Retinal pigment epithelial cell (primary cell): Measurements from ENCODE around the gene ABCB1.

ENCODE experiments used
- DNase-seq: peaks from one replicate; pipeline ENCODE4 v3.0.0-alpha.2; 2010; ENCODE audit warnings: low read depth
- H3K4me3 ChIP-seq: 2 replicates; pipeline ENCODE4 v1.5.1; 2011; ENCODE audit warnings: mild to moderate bottlenecking, low read length, control low read depth, moderate library complexity
- CTCF ChIP-seq: conservative IDR thresholded peaks from 2 replicates; pipeline ENCODE4 v1.5.1; 2011; ENCODE audit warnings: low read depth, low read length, control low read depth, inconsistent platforms

The ABCB1 gene

GRCh38 chr7:87565877-87566276, 34.8 kb downstream of the ABCB1 start:
- no peak for DNase-seq
- TF ChIP-seq CTCF, result no peak
- no peak overlapping the region for H3K4me3 ChIP-seq

GRCh38 chr7:87564296-87564963, 36.3 kb downstream of the ABCB1 start:
- DNase-seq, result no peak
- TF ChIP-seq CTCF, result peak; percentile 77

GRCh38 chr7:87561702-87562101, 39.0 kb downstream of the ABCB1 start:
- DNase-seq, result no peak
- TF ChIP-seq CTCF, result no peak
- H3K4me3 ChIP-seq, result no peak overlapping the region

More at GRCh38 chr7:87564296-87564963, 36.3 kb downstream of the ABCB1 start:
- no peak overlapping the region for H3K4me3 ChIP-seq

- no peak overlapping the region for H3K4me3 ChIP-seq
- no peak for TF ChIP-seq CTCF
- no peak for DNase-seq
These were observed 39.6 kb downstream of the ABCB1 start for GRCh38 chr7:87561102-87561501.

- no peak for TF ChIP-seq CTCF
- DNase-seq, result no peak
- H3K4me3 ChIP-seq, result no peak overlapping the region
These were observed 48.3 kb downstream of the ABCB1 start for GRCh38 chr7:87552351-87552900.

- DNase-seq, result no peak
- no peak for TF ChIP-seq CTCF
- no peak overlapping the region for H3K4me3 ChIP-seq
These were observed 52.4 kb downstream of the ABCB1 start for GRCh38 chr7:87548123-87548919.

- TF ChIP-seq CTCF, result no peak
- no peak overlapping the region for H3K4me3 ChIP-seq
- DNase-seq, result no peak
These were observed 54.9 kb downstream of the ABCB1 start for GRCh38 chr7:87545760-87546159.
